ENCODE results near the gene CORO1C.

CORO1C gene

GRCh38 chr12:108641446-108642268 is 89.7 kb downstream of the CORO1C start:
- no CpG with 5 or more reads among the region's 9 CpGs for WGBS (ENCODE audit: extremely low coverage, insufficient coverage, insufficient read length)
- Histone ChIP-seq H3K23ac (ENCODE audit: low read length) (no peak overlapping the region), H3K4me3 (ENCODE audit: low read depth, low read length) (no peak overlapping the region)

GRCh38 chr12:108640802-108641445 is 90.4 kb downstream of the CORO1C start:
- Histone ChIP-seq H4K91ac (ENCODE audit: low read depth, low read length) (no peak overlapping the region), H3K79me1 (ENCODE audit: low read length) (peaks cover 17% of the 10 kb centered on the region), H3K4me2 (ENCODE audit: low read length) (no peak overlapping the region), H3K27me3 (ENCODE audit: insufficient read depth, low read length) (no peaks in the 10 kb centered on the region), H3K4me1 (ENCODE audit: control insufficient read depth in 1 of 2, insufficient read depth in 2 of 2, low read length in 2 of 2) (peaks cover 30 to 43% of the 10 kb centered on the region in 2 experiments), H4K12ac (ENCODE audit: low read depth, low read length) (no peak overlapping the region), H2AK5ac (ENCODE audit: low read length) (no peak overlapping the region), H3K14ac (ENCODE audit: low read length) (no peak overlapping the region), H3K9ac (ENCODE audit: low read length) (no peak overlapping the region), H3K4ac (ENCODE audit: low read depth, low read length) (no peak overlapping the region), H4K8ac (ENCODE audit: low read depth, low read length) (no peak overlapping the region), H3K36me3 (ENCODE audit: control insufficient read depth in 1 of 2, insufficient read depth in 2 of 2, low read length in 2 of 2) (peaks cover 13 to 23% of the 10 kb centered on the region in 2 experiments), H2AFZ (ENCODE audit: insufficient read depth, low read length, poor library complexity) (no peak overlapping the region), H3K79me2 (ENCODE audit: control insufficient read depth, insufficient read depth, low read length, poor library complexity) (no peaks in the 10 kb centered on the region), H2BK120ac (ENCODE audit: insufficient read depth, low read length, poor library complexity) (no peak overlapping the region), H3K4me3 (ENCODE audit: low read depth, low read length) (no peak overlapping the region), H2BK12ac (ENCODE audit: low read length) (no peak overlapping the region), H3K27ac (ENCODE audit: low read depth, low read length) (no peak overlapping the region), H3K9me3 (ENCODE audit: insufficient read depth, low read depth, low read length) (no peaks in the 10 kb centered on the region), H3K23ac (ENCODE audit: low read length) (no peak overlapping the region), H2BK5ac (ENCODE audit: low read depth, low read length, poor library complexity) (no peak overlapping the region), H3K18ac (ENCODE audit: low read length) (no peak overlapping the region)
- no CpG with 5 or more reads among the region's 10 CpGs for WGBS (ENCODE audit: extremely low coverage, insufficient coverage, insufficient read length)
- peak in 1 of 2 donors; percentile 32 for DNase-seq

More at GRCh38 chr12:108641446-108642268, 89.7 kb downstream of the CORO1C start:
- Histone ChIP-seq H3K4me1 (ENCODE audit: control insufficient read depth in 1 of 2, insufficient read depth in 2 of 2, low read length in 2 of 2) (peaks cover 29 to 41% of the 10 kb centered on the region in 2 experiments), H3K27me3 (ENCODE audit: insufficient read depth, low read length) (no peaks in the 10 kb centered on the region), H3K36me3 (ENCODE audit: control insufficient read depth in 1 of 2, insufficient read depth in 2 of 2, low read length in 2 of 2) (peaks cover 16 to 27% of the 10 kb centered on the region in 2 experiments), H3K18ac (ENCODE audit: low read length) (no peak overlapping the region), H2AK5ac (ENCODE audit: low read length) (peak overlapping the region; percentile 22), H3K79me2 (ENCODE audit: control insufficient read depth, insufficient read depth, low read length, poor library complexity) (no peaks in the 10 kb centered on the region), H3K27ac (ENCODE audit: low read depth, low read length) (peak overlapping the region; percentile 11), H3K9me3 (ENCODE audit: insufficient read depth, low read depth, low read length) (no peaks in the 10 kb centered on the region), H2BK5ac (ENCODE audit: low read depth, low read length, poor library complexity) (no peak overlapping the region), H2BK12ac (ENCODE audit: low read length) (peak overlapping the region; percentile 30), H2AFZ (ENCODE audit: insufficient read depth, low read length, poor library complexity) (no peak overlapping the region), H3K9ac (ENCODE audit: low read length) (no peak overlapping the region), H4K8ac (ENCODE audit: low read depth, low read length) (no peak overlapping the region), H2BK120ac (ENCODE audit: insufficient read depth, low read length, poor library complexity) (no peak overlapping the region), H4K12ac (ENCODE audit: low read depth, low read length) (no peak overlapping the region), H3K79me1 (ENCODE audit: low read length) (peaks cover 17% of the 10 kb centered on the region), H4K91ac (ENCODE audit: low read depth, low read length) (no peak overlapping the region), H3K14ac (ENCODE audit: low read length) (peak overlapping the region; percentile 16), H3K4me2 (ENCODE audit: low read length) (no peak overlapping the region), H3K4ac (ENCODE audit: low read depth, low read length) (no peak overlapping the region)
- no peak for DNase-seq

GRCh38 chr12:108638997-108639822 is 92.1 kb downstream of the CORO1C start:
- no peak for DNase-seq
- H3K14ac ChIP-seq (ENCODE audit: low read length), result peak overlapping the region; percentile 64
- H3K79me2 ChIP-seq (ENCODE audit: control insufficient read depth, insufficient read depth, low read length, poor library complexity), result no peaks in the 10 kb centered on the region

More at GRCh38 chr12:108638997-108639822, 92.1 kb downstream of the CORO1C start:
- H2AK5ac ChIP-seq (ENCODE audit: low read length), result no peak overlapping the region
- H4K8ac ChIP-seq (ENCODE audit: low read depth, low read length), result peak overlapping the region; percentile 42
- no peak overlapping the region for H3K4me2 ChIP-seq (ENCODE audit: low read length)
- peak overlapping the region; percentile 51 for H2BK12ac ChIP-seq (ENCODE audit: low read length)
- H3K9ac ChIP-seq (ENCODE audit: low read length), result no peak overlapping the region
- no peaks in the 10 kb centered on the region for H3K9me3 ChIP-seq (ENCODE audit: insufficient read depth, low read depth, low read length)
- no CpG with 5 or more reads among the region's 11 CpGs for WGBS (ENCODE audit: extremely low coverage, insufficient coverage, insufficient read length)
- H3K4me3 ChIP-seq (ENCODE audit: low read depth, low read length), result no peak overlapping the region
- H3K4me1 ChIP-seq (ENCODE audit: control insufficient read depth in 1 of 2, insufficient read depth in 2 of 2, low read length in 2 of 2), result peaks cover 30 to 51% of the 10 kb centered on the region in 2 experiments
- H2AFZ ChIP-seq (ENCODE audit: insufficient read depth, low read length, poor library complexity), result no peak overlapping the region
- H2BK120ac ChIP-seq (ENCODE audit: insufficient read depth, low read length, poor library complexity), result peak overlapping the region; percentile 34
- H3K79me1 ChIP-seq (ENCODE audit: low read length), result peaks cover 17% of the 10 kb centered on the region
- peak overlapping the region; percentile 86 for H3K27ac ChIP-seq (ENCODE audit: low read depth, low read length)
- no peak overlapping the region for H4K12ac ChIP-seq (ENCODE audit: low read depth, low read length)
- peaks cover 5 to 10% of the 10 kb centered on the region in 2 experiments for H3K36me3 ChIP-seq (ENCODE audit: control insufficient read depth in 1 of 2, insufficient read depth in 2 of 2, low read length in 2 of 2)
- peak overlapping the region; percentile 54 for H2BK5ac ChIP-seq (ENCODE audit: low read depth, low read length, poor library complexity)
- H4K91ac ChIP-seq (ENCODE audit: low read depth, low read length), result peak overlapping the region; percentile 59
- H3K23ac ChIP-seq (ENCODE audit: low read length), result no peak overlapping the region
- no peaks in the 10 kb centered on the region for H3K27me3 ChIP-seq (ENCODE audit: insufficient read depth, low read length)
- H3K18ac ChIP-seq (ENCODE audit: low read length), result no peak overlapping the region
- no peak overlapping the region for H3K4ac ChIP-seq (ENCODE audit: low read depth, low read length)
